ENCODE results near the gene MCM7. TPM values are rescaled to one million over a fixed set of nuclear protein-coding genes. Genes with fewer than 3 reads are reported as not detected.

MCM7 gene
- total RNA-seq = 56.1 and 266 TPM in 2 replicates

GRCh38 chr7:100101016-100101862 is at the start of gene MCM7, which contains the start of gene AP4M1:
TSS of gene MCM7 (minus strand) at chr7:100101397. CDS start at chr7:100101294, 103 bp downstream.
TSS of gene AP4M1 (plus strand) at chr7:100101643. CDS start at chr7:100101715, 72 bp downstream.

GRCh38 chr7:100148559-100149328 is 47.5 kb upstream of the MCM7 start, which contains the start of gene LAMTOR4:
TSS of gene LAMTOR4 (plus strand) at chr7:100148918. CDS start at chr7:100148973, 55 bp downstream.

DNA sequence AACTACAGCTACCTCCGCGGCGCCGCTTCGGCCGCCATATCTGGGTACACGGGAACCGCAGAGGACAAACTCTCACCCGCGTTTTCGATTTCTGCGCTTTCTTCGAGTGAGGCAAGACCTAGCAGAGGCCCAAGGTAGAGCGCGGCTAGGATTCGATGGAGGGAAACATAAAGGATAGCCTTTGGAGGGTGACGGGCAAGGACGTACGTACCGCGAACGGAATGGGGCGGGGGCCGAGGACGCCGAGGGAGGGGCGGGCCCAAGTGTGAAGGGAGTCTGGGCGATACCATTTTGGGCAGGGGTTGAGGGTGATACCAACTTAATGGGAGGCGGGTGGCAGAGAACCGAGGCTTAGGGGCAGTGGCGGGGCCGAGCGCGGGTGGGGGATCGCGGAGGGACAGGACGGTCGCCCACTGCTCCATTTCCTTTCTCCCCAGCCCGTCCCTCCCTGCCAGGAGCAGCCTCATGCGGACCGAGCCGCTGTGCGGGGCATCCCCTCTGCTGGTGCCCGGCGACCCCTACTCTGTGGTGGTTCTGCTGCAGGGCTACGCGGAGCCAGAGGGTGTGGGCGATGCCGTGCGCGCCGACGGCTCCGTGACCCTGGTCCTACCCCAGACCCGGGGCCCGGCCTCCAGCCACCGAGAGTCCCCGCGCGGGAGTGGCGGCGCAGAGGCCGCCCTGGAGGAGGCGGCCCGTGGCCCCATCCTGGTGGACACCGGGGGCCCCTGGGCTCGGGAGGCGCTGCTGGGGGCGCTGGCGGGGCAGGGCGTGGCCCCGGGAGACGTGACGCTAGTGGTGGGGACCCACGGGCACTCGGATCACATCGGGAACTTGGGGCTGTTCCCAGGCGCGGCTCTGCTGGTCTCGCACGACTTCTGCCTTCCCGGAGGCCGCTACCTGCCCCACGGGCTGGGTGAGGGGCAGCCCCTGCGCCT is 26.0 kb upstream of the MCM7 start, which contains the start of gene MBLAC1:
TSS of gene MBLAC1 (plus strand) at position 37 of the 935 bp plus-strand sequence. CDS start at position 466, 429 bp downstream.

DNA sequence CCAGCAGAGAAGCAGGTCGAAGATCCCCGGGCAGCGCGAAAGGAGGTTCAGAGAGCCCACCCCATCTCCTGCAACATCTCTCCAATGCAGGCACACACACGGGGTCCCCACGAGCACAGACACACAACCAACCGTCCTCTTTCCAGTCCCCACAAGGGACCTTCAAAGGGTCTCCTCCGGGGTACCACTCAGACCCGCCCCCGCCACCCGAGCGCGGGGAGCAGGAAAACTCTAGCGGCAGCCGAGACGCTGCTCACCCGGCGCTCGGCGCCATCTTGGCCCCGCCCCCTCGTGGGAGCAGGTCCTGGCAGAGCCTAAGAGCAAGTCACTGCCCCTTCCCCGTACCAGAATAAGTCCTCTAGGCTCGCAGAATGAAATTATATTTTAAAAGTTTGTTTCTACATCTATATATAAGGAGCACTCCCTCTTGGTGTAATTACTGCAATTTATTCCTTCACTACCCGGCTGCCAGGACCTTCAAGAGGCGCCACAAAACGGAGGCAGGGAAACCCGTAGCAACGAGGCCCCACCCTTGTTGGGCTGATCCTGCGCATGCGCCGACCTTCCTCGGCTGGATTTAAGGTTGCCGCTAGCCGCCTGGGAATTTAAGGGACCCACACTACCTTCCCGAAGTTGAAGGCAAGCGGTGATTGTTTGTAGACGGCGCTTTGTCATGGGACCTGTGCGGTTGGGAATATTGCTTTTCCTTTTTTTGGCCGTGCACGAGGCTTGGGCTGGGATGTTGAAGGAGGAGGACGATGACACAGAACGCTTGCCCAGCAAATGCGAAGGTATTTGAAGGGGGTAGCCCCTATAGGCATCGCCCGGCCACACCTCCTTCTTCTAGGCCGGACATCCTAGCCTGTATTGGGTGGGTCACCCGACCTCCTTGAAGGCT is 18.1 kb upstream of the MCM7 start, which contains the start of the genes CNPY4 and TAF6:
TSS of gene CNPY4 (plus strand) at position 563 of the 898 bp plus-strand sequence. CDS start at position 674, 111 bp downstream.
TSS of gene TAF6 (minus strand) at position 287 of the 898 bp plus-strand sequence. CDS start 5,149 bp downstream, outside the sequence.

GRCh38 chr7:100088621-100089457 is 12.4 kb downstream of the MCM7 start, which contains the start of gene COPS6:
TSS of gene COPS6 (plus strand) at chr7:100088969. CDS start at chr7:100088991, 22 bp downstream.

GRCh38 chr7:100081535-100082102 is 19.6 kb downstream of the MCM7 start, which contains the start of gene ZNF3:
TSS of gene ZNF3 (minus strand) at chr7:100081723. CDS start at chr7:100077357, 4,366 bp downstream.

GRCh38 chr7:100049441-100050291 is 51.5 kb downstream of the MCM7 start, which contains the start of gene ZSCAN21:
TSS of gene ZSCAN21 (plus strand) at chr7:100049774. CDS start at chr7:100057007, 7,233 bp downstream.

Other genes with a start within 250 kb of the MCM7 start
- 0.11 and 0.12 TPM in 2 replicates for gene OR2AE1, start 224.4 kb downstream of the MCM7 start, total RNA-seq
- 21.7 and 30.6 TPM in 2 replicates for gene TRIM4, start 181.9 kb downstream of the MCM7 start, total RNA-seq
- not detected in 2 replicates for gene GJC3, start 171.8 kb downstream of the MCM7 start, total RNA-seq
- 0.33 TPM in 1 of 2 replicates, not detected in the other for gene AZGP1, start 125.4 kb downstream of the MCM7 start, total RNA-seq
- 33.1 and 44.9 TPM in 2 replicates for gene ZKSCAN1, start 85.8 kb downstream of the MCM7 start, total RNA-seq
- 9.5 and 13.1 TPM in 2 replicates for gene ZSCAN21, start 51.6 kb downstream of the MCM7 start, total RNA-seq
- 23.4 and 24.0 TPM in 2 replicates for gene ZNF3, start 19.7 kb downstream of the MCM7 start, total RNA-seq
- gene COPS6, start 12.4 kb downstream of the MCM7 start, total RNA-seq = 96.1 and 167 TPM in 2 replicates
- 22.5 and 29.1 TPM in 2 replicates for gene AP4M1, start 246 bp upstream of the MCM7 start, total RNA-seq
- gene TAF6, start 18.0 kb upstream of the MCM7 start, total RNA-seq = 59.6 and 61.4 TPM in 2 replicates
- 28.4 and 36.7 TPM in 2 replicates for gene CNPY4, start 18.2 kb upstream of the MCM7 start, total RNA-seq
- gene MBLAC1, start 25.6 kb upstream of the MCM7 start, total RNA-seq = 2.6 and 3.1 TPM in 2 replicates
- 80.3 and 91.4 TPM in 2 replicates for gene LAMTOR4, start 47.5 kb upstream of the MCM7 start, total RNA-seq
- gene TRAPPC14, start 57.3 kb upstream of the MCM7 start, total RNA-seq = 6.6 and 10.9 TPM in 2 replicates
- gene GAL3ST4, start 67.2 kb upstream of the MCM7 start, total RNA-seq = 0.55 and 1.6 TPM in 2 replicates
- gene GPC2, start 76.0 kb upstream of the MCM7 start, total RNA-seq = 1.2 and 2.2 TPM in 2 replicates
- gene STAG3, start 76.5 kb upstream of the MCM7 start, total RNA-seq = 0.62 and 1.00 TPM in 2 replicates
- not detected in 2 replicates for gene PVRIG, start 118.6 kb upstream of the MCM7 start, total RNA-seq
- not detected in 2 replicates for gene SPDYE3, start 206.3 kb upstream of the MCM7 start, total RNA-seq

Measured in uterine smooth muscle cell (primary cell).